Dedifferentiated amniotic fluid mesenchymal stem cell (primary cell): Measurements from ENCODE around the gene WBP1L.
"Not testable (repeated sequence)": the region's sequence is repeated elsewhere in the genome, so short reads cannot be mapped to it uniquely, and the experiment has no call there.

ENCODE experiments used
- DNase-seq: peaks from one replicate; pipeline ENCODE4 v3.0.0-alpha.2; 2016; ENCODE audit errors: extremely low spot score

WBP1L gene

DNA sequence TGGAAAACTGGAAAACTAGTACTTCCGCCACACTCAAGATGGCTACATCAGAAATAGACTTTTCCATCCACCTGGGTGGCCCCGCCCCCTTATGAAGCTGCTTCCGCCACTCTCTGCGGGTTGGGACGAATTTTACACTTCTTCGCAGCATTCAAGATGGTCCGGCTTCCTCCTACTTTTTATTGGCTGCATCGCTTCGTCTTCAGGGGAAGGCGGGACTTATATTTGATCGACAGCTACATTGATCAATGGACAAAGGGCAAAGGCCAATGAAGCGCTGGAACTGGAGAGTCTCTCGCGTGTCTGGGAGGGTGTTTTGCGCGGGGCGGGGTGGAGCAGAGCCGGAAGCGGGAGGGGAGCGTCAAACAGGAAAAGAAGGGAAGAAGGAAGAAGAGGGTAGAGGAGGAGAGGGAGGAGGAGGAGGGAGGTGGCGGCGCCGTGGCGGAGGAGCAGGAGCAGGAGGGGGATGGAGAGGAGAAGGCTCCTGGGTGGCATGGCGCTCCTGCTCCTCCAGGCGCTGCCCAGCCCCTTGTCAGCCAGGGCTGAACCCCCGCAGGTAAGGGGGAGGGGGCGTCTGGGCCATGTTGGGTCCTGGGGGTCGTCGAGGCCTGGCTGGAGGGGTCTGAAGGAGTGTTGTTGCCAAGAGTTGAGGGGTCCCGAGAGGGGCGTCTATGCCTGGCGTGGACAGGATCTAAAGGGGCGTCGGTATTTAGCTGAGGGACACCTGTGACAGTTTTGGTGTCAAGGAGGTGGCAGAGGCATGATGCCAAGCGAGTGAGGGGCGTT, at the start of gene WBP1L:
TSS of gene WBP1L (plus strand) at position 361 of the 786 bp plus-strand sequence. CDS start at position 467, 106 bp downstream.
- DNase-seq: peak; percentile 100

DNA sequence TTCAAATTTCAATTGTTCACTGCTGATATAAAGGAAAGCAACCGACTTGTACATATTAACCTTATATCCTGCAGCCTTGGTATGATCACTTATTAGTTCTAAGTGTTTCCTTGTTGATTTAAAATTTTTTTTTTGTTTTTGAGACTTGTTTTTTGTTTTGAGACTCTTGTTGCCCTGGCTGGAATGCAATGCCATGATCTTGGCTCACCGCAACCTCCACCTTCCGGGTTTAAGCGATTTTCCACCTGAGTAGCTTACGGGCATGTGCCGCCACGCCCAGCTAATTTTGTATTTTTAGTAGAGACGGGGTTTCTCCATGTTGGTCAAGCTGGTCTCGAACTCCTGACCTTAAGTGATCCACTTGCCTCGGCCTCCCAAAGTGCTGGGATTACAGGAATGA, 48.3 kb upstream of the WBP1L start:
- not testable (repeated sequence) for DNase-seq

DNA sequence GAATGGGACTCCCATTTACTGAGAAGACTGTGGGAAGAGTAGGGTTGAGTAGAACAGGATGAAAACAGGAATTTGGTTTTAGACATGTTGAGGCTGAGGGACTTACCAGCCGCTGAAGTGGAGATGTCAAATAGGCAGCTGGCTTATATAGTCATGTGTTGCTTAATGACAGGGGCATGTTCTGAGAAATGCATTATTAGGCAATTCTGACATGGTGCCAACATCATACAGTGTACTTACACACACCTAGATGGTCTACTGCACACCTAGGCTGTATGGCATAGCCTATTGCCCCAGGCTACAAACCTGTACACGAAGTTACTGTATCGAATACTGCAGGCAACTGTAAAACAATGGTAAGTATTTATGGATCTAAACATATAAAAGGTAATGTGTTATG, 47.0 kb upstream of the WBP1L start:
- no peak for DNase-seq

DNA sequence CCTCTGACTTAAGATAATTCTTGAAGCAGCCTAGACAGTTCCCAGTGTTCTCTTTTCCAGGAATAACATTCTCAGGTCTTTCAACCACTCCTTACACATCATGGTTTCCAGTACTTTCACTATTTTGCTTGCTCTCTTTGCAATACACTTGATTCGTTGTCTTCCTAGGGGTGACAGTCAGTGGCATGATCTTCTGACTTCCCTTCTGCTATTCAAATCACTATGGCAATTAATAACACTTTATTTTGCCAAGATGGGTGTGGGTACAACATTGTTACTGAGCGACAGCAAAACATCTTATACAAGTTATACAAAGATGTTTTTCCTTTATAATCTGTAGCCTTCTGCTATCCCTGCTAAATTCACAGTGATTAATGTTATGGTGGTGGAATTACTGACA, 44.9 kb upstream of the WBP1L start:
- no peak for DNase-seq

DNA sequence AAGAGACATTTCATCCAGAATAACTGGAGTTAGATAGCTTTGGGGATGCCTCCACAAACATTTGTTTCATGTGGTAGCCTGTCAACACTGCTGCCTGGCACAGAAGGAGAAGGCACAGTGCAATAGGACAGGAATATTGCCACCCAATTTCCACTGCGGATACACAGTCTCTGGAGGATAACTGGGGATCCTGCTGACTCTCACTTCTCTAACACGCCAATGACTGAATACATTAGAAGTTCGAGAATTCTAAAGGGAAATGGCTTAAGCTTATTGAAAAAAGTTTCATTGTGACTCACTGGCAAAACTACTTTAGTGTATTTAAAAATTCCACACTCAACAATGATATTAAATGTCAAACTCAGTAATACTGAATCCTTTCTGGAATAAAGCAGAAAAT, 42.5 kb upstream of the WBP1L start:
- DNase-seq: no peak

DNA sequence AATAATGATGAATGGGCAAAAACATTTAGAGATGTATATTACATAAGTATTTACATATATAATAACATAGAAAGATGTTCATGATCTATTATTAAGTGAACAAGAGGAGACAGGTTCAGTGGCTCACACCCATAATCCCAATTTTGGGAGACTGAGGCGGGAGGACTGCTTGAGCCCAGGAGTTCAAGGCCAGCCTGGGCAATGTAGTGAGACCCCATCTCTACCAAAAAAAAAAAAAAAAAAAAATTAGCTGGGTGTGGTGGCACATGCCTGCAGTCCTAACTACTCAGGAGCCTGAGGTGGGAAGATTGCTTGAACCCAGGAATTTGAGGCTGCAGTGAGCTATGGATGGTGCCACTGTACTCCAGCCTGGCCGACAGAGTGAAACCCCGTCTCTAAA, 42.0 kb upstream of the WBP1L start:
- no peak for DNase-seq

DNA sequence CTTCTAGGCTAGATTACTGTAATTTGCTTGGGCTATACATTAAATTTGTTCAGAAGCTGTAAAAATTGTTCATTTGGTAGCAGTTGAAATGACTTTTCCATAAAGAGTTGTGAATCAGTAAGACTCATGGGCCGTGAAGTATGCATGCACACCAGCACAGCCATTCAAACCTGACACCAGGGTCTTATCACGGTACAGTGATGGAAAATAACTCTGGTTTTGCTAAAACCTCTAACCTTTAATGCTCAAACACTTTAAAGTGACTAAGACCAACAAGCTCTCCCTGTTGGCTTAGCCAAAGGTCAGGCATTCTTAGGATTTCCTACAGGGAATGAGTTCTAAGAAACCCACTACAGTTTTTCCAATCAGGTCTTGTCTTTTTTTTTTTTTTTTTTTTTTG, 41.0 kb upstream of the WBP1L start:
- DNase-seq: no peak

DNA sequence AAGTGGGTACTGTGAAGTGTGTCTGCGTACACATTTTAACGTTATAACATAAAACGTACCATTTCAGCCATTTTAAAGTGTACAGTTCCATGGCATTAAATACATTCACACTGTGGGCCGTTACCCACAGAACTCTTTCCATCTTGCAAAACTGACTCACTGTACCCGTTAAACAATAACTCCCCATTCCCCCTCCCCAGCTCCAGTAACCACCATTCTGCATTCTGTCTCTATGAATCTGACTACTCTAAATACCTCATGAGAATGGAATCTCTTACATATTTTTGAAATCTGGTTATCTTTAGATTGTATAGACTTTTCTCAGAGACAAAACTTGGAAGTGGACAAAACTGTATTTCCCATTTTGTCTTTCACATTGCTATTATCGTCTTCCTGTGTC, 38.8 kb upstream of the WBP1L start:
- DNase-seq: peak; percentile 35

DNA sequence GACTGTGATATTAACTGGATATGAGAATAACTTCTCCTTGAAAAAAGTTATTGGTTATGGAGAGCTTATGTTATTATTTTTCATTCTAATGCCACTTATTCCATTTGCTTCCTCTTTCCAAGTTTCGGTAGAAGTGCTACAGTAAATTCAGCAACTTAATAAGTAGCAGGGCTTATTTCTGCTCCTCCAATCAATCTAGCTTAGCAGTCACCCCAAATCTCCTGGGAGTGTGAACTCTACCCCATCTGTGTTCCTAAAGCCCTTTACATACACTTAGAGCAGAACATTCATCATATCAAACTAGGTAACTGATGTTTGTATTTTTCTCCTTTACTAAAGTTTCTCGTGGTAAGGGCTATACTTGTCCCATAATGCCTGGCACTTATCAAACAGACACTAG, 38.2 kb upstream of the WBP1L start:
- no peak for DNase-seq

DNA sequence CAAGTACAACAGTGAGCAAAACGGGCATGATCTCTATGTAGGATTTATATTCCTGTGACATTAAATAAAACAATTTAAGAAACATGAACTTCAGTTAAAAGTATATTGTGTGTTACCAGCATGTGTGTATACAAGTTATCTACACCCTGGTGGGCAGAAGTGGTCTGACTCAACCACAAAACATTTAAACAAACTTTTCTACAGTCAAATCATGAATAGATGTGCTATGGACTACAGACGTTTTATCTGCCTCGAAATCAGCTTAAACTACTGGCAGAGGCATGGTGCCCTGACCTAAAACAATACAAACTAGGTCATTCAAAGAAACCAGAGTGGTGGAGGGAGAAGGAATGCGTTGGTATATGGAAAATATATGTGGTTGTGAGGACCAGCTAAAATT, 33.1 kb upstream of the WBP1L start:
- DNase-seq: peak; percentile 62

DNA sequence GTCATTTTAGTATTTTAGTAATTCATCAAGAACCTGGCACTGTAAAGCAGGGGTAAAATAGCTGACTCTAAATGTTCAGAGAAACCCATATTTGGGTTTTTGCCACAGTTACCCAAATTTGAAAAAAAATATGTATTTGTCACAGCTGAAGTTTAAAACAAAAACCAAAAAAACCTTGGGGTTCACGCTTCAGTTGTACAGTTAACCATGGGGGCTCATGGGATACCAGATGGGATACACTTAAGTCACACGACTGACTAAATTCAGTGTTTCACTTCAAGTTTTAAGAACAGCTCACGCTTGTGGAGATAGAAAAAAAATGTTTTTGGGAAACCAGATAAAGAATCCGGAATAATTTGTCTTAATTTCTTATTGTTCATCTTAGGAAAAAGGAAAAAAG, 31.7 kb upstream of the WBP1L start:
- no peak for DNase-seq

DNA sequence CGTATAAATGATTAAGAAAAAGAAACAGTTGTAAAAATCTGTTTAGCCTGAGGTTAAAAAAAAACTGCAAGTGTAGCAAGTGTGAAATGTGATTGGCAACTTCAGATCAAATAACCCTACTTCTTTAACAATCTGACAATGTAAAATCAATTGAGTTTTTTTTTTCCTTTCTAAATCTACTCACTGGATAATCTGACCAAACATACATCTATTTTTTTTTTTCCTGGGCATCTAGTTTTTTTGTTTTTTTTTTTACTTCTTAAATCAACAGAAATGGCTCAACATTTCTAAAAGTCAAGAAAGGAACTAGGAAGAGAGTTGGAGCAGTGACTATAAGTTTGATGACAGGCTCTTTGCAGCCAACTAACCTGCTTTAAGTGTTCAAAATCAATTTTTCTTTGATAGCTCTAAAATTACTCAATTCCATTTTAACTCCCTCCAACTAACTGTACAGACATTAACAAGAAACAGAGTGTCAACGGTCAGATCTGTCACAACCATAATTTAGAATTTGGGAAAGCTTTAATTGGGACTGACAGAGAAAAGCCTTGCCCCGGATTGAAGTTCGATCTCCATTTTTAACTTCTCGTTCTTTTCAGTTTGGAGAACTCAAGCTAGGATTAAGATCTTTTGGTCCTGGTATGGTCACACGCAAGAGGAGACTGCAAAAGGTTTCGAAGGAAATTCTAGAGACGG, 30.8 kb upstream of the WBP1L start:
- peak; percentile 42 for DNase-seq

DNA sequence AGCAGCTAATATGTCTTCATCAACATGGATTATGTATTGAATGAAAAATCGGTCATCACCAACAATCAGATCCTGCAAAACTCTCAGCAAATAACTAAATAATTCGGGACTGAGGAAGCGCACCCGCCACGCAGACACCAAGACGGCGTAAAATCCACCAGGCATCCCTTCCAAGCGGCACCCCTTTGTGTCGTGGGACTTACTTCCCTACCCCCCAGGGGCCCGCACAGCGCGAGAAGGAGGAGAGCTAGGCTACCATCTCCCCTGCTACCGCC, 30.3 kb upstream of the WBP1L start:
- no peak for DNase-seq

DNA sequence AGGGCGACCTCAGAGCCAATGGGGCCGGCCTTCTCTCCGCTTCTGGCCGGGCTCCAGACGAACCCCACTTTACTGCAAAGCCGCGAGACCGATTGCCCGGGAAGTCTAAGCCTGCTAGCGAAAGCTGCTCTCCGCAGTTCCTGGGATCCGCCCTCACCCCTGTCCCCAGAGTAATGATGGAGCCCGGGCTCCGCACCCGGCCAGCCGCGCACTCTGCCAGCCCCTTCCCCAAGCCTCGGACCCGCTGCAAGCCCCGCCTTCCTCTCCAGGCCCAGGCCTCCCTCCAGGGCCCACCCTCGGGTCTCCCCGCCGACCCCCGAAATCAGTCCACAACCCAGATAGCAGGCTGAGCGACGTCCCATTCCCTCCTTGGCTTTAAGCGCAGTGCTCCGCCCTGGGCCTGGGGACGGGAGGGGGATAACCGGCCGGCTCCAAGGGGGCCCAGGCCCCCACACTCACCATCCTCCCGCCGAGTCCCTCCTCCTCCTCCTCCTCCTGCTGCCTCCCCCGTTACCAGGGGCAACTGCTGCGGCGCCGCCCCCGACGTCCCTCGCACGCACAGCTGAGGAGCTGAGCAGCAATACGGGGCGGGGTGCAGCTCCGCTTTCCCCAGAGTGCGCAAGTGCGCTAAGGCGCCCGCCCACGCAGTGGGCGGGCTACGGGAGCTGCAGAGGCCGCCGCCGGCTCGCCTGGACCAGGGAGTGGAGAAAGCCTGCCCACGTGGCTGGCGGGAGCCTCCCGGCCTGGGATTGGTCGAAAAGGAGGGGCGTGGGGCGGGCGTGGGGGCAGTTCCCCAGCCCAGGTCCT, 29.7 kb upstream of the WBP1L start, which contains the start of gene ARL3:
TSS of gene ARL3 (minus strand) at position 584 of the 807 bp plus-strand sequence. CDS start at position 462, 122 bp downstream.
- DNase-seq: peak; percentile 97

DNA sequence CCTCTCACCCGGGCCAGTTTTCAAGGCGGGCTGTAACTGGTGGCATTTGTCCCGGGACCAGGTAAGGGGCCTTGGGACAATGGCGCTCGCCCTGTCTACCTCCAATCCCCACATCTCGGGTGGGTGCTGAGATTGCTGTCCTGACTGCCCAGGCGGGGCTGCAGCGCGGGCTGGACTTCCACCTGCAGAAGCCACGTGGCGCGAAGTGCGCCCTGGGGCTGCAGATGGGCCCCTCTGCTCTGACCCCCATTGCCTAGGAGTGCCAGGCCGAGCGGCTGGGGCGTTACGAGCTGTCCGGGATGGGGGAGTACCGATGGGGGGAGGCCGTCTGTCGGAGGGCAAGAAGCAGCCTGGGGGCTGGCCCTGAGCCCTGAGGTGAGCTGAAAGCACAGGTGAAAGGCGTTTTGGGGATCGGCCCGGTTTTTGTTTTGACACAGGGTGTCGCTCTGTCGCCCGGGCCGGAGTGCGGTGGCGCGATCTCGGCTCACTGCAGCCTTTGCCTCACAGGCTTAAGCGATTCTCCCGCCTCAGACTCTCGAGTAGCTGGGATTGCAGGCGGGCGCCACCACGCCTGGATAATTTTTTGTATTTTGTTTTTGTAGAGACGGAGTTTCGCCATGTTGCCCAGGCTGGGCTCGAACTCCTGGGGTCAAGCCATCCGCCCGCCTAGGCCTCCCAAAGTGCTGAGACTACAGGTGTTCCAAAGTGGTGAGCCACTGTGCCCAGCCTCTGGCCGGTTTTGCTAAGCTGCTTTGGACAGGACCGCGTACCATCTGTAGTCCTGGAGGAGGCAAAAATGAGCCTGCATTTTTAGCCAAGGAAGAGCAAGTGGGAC, 28.9 kb upstream of the WBP1L start, which contains the start of gene SFXN2:
TSS of gene SFXN2 (plus strand) at position 16 of the 835 bp plus-strand sequence. CDS start 12,001 bp downstream, outside the sequence.
- no peak for DNase-seq

DNA sequence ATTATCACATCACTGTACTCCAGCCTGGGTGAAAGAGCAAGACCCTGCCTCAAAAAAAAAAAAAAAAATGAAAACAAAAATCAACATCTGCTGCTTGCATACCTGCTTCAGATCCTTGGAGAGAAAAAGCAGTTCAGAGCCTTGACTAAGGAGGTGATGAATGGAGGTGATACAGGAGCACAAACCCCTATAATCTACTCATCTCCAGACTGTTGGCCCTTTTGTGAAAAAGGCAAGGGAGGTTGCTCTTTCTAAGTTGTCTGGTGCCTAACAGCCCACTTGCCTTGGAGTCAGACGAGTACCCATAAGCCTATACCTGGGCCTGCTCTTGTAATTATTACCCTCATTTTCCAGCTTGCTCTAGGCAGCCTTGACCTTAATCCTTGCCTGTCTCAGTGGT, 27.9 kb upstream of the WBP1L start:
- DNase-seq: no peak

DNA sequence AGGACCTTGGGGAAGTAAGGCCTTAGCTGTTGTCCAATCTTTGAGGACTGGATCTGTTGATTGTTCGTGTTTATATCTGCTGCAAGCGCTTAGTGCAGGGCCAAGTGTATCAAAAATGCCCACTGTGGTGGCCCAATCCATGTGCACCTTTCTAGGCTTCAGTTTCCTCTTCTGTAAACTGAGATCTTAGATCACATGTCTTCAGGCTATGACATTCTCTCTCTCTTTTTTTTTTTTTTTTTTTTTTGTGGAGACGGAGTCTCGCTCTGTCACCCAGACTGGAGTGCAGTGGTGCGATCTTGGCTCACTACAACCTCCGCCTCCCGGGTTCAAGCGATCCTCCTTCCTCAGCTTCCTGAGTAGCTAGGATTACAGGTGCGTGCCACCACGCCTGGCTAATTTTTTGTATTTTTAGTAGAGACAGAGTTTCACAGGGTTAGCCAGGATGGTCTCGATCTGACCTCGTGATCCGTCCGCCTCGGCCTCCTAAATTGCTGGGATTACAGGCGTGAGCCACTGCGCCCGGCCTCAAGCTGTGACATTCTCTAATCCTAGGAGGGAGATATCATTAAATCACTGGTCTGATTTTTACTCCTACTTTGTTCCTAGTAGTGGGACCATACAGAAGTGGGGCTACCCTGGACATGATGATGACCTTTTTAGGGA, 26.7 kb upstream of the WBP1L start:
- DNase-seq: not testable (repeated sequence)

DNA sequence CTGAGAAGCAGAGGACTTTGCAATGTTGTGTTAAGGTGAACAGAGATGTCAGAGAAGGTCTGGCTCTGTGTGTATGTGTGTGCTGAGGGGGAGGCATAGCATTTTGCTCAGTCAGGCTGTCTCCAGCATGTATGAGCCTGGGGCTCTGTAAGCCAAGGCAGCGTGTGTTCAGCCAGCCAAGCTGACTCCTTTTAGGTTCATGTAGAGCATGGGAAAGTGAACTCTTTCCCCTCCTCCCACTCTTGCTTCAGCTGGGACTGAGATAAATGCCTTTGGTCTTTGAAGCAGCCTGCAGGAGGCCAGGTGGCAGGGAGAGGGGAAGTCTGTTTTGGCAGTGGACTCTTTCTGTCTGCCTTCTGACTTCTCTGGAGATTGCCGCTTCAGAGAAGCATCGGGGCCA, 25.5 kb upstream of the WBP1L start:
- no peak for DNase-seq

DNA sequence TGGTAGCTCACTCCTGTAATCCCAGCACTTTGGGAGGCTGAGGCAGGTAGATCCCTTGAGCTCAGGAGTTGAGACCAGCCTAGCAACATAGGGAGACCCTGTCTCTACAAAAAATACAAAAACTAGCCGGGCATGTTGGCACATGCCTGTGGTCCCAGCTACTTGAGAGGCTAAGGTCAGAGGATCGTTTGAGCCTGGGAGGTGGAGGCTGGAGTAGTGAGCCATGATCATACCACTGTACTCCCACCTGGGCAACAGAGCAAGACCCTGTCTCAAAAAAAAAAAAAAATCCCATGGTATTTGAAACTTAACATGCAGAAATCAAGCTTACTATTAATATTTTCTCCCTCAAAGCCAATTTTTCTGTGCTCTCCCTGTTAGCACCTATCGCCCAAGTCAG, 23.4 kb upstream of the WBP1L start:
- DNase-seq: no peak

DNA sequence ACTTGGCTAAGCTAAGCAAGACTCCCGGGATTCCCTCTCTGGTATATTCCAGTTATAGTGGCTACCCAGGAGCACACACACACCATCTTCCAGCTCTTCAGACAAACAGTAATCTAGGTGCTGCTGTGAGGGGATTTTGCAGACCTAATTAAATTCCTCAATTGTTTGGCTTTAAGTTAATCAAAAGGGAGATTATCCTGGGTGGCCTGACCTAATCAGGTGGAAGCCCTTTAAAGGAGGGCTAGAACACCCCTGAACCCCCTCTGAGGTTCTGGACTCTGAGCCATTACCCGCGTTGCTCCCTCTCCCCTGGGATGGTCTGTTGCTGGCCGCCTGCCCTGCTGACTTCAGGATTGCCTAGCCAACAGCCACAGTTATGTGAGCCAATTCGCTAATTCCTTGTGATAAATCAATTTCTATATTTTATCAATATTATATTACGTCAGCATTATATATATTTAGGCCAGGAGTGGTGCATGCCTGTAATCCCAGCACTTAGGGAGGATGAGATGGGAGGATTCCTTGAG, 22.9 kb upstream of the WBP1L start:
- no peak for DNase-seq

DNA sequence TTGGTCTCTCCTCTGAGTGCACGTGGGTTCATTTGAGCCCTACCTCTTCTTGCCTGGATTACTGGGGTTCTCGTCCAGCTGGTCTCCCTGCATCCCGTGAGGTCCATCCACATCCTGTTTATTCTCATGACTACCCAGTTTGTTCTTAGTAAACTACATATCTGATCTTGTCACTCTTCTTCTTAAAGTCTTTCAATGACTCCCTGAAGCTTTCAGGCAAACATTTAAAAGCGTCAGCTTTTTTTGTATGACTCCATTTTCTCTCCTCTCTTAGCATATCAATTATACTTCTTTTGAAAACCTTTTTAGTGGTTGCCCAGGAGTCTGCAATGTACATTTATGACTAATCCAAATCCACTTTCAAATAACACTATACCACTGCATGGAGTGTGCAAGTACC, 21.8 kb upstream of the WBP1L start:
- DNase-seq: no peak
